ENCODE results near the gene CDCA8. TPM values are rescaled to one million over a fixed set of nuclear protein-coding genes. Genes with fewer than 3 reads are reported as not detected.
"Not testable (repeated sequence)": the region's sequence is repeated elsewhere in the genome, so short reads cannot be mapped to it uniquely, and the experiment has no call there.

Gene CDCA8
- total RNA-seq, 2 experiments from 2014 or later, result 73.6 to 78.6 TPM

GRCh38 chr1:37677143-37677439, 15.2 kb upstream of the CDCA8 start:
- CTCF ChIA-PET, result interaction anchor here (0.5 to 1.6 kb wide), 3 partner anchors 8 to 190 kb away, joined by 3 to 4 read pairs (median 3); no protein-coding TSS in a partner anchor
- no peaks in the 10 kb centered on the region for H3K9me3 Mint-ChIP-seq
- peaks cover 19% of the 10 kb centered on the region for H3K4me1 Mint-ChIP-seq (ENCODE audit: low read depth)
- H3K36me3 Mint-ChIP-seq (ENCODE audit: low read depth), result peaks cover 5% of the 10 kb centered on the region
- intact Hi-C loops (cut with micrococcal nuclease), result no loop called here
- no peak overlapping the region for H3K4me3 Mint-ChIP-seq
- no peak overlapping the region for H3K27ac Mint-ChIP-seq
- no peaks in the 10 kb centered on the region for H3K27me3 Mint-ChIP-seq (ENCODE audit: low read depth)
- DNase-seq, result no peak

GRCh38 chr1:37677808-37678207, 14.5 kb upstream of the CDCA8 start:
- Mint-ChIP-seq H3K9me3 (no peaks in the 10 kb centered on the region), H3K4me3 (no peak overlapping the region), H3K27ac (no peak overlapping the region), H3K36me3 (ENCODE audit: low read depth) (peaks cover 9% of the 10 kb centered on the region), H3K4me1 (ENCODE audit: low read depth) (peaks cover 17% of the 10 kb centered on the region), H3K27me3 (ENCODE audit: low read depth) (no peaks in the 10 kb centered on the region)
- intact Hi-C loops (cut with micrococcal nuclease), result no loop called here
- DNase-seq, result no peak
- CTCF ChIA-PET, result interaction anchor here (0.5 to 1.8 kb wide), 4 partner anchors 21 to 82 kb away, joined by 3 to 9 read pairs (median 4); partner anchors contain the start of gene GNL2

DNA sequence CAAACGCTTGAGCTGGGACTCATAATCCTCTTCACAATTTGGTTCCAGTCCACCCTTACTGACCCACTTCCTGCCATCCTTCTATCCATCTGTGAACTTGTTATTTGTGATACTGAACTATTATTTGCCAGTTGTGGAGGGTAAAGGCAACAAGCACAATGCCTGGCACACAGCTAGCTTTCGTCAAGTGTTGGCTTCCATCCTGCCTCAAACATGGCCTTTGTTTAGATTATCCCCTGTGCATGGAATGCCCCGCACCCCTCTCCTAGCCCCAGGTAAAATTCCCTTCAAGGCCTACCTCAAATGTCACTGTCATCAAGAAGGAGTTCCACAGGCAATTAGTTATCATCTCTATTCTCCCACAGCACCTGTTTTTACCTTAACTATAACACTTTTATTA, 11.4 kb upstream of the CDCA8 start:
- no peak overlapping the region for H3K4me3 Mint-ChIP-seq
- intact Hi-C loops (cut with micrococcal nuclease), result loop anchor here (5.0 kb wide), 1 partner anchor 194 kb away; no protein-coding TSS in a partner anchor
- peaks cover 3% of the 10 kb centered on the region for H3K4me1 Mint-ChIP-seq (ENCODE audit: low read depth)
- H3K27ac Mint-ChIP-seq, result no peak overlapping the region
- DNase-seq, result no peak
- peaks cover 17% of the 10 kb centered on the region for H3K36me3 Mint-ChIP-seq (ENCODE audit: low read depth)
- CTCF ChIA-PET, result interaction anchor here (0.9 to 6.2 kb wide), 11 partner anchors 9 to 224 kb away, joined by 3 to 85 read pairs (median 4); partner anchors contain the start of genes MEAF6 and SNIP1
- H3K27me3 Mint-ChIP-seq (ENCODE audit: low read depth), result no peaks in the 10 kb centered on the region
- no peaks in the 10 kb centered on the region for H3K9me3 Mint-ChIP-seq

- CTCF ChIA-PET, result interaction anchor here (0.6 to 6.2 kb wide), 24 partner anchors 9 to 308 kb away, joined by 3 to 85 read pairs (median 4); partner anchors contain the start of gene MEAF6
- Mint-ChIP-seq H3K27me3 (ENCODE audit: low read depth) (no peaks in the 10 kb centered on the region), H3K9me3 (no peaks in the 10 kb centered on the region), H3K4me1 (ENCODE audit: low read depth) (peaks cover 3% of the 10 kb centered on the region), H3K4me3 (no peak overlapping the region), H3K27ac (no peak overlapping the region), H3K36me3 (ENCODE audit: low read depth) (peaks cover 21% of the 10 kb centered on the region)
- peak; percentile 91 for DNase-seq
- intact Hi-C loops (cut with micrococcal nuclease), result loop anchor here (1.0 to 5.0 kb wide), 5 partner anchors 79 to 228 kb away; partner anchors contain the start of gene GNL2
These were observed 9.9 kb upstream of the CDCA8 start for GRCh38 chr1:37682334-37682987.

DNA sequence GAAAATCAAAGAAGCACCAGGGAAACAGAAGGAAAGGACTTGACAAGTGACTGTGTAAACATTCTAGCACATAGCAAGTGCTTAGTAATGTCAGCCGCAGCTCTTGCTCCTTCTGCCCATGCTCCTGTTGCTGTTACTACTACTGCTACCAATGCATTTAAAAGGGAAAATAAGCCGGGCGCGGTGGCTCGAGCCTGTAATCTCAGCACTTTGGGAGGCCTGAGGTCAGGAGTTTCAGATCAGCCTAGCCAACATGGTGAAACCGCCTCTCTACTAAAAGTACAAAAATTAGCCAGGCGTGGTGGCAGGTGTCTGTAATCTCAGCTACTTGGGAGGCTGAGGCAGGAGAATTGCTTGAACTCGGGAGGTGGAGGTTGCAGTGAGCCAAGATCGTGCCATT, 8.1 kb upstream of the CDCA8 start:
- H3K27ac Mint-ChIP-seq; DNase-seq; H3K27me3 Mint-ChIP-seq (ENCODE audit: low read depth); H3K4me3 Mint-ChIP-seq; H3K9me3 Mint-ChIP-seq: not testable (repeated sequence)
- intact Hi-C loops (cut with micrococcal nuclease), result loop anchor here (5.0 kb wide), 1 partner anchor 197 kb away; no protein-coding TSS in a partner anchor
- CTCF ChIA-PET, result interaction anchor here (0.6 to 6.2 kb wide), 11 partner anchors 8 to 235 kb away, joined by 3 to 85 read pairs (median 4); partner anchors contain the start of genes MEAF6 and MTF1
- Mint-ChIP-seq H3K4me1 (ENCODE audit: low read depth) (peaks cover 18% of the 10 kb centered on the region), H3K36me3 (ENCODE audit: low read depth) (peaks cover 29% of the 10 kb centered on the region)

- Mint-ChIP-seq H3K36me3 (ENCODE audit: low read depth) (peaks cover 35% of the 10 kb centered on the region), H3K4me3 (no peak overlapping the region), H3K9me3 (no peaks in the 10 kb centered on the region), H3K4me1 (ENCODE audit: low read depth) (peaks cover 27% of the 10 kb centered on the region), H3K27me3 (ENCODE audit: low read depth) (no peaks in the 10 kb centered on the region), H3K27ac (no peak overlapping the region)
- no peak for DNase-seq
- CTCF ChIA-PET, result interaction anchor here (1.9 to 6.2 kb wide), 2 partner anchors 9 to 84 kb away, joined by 4 to 85 read pairs; no protein-coding TSS in a partner anchor
- intact Hi-C loops (cut with micrococcal nuclease), result no loop called here
These were observed 6.6 kb upstream of the CDCA8 start for GRCh38 chr1:37685722-37686121.

- DNase-seq; intact Hi-C loops (cut with micrococcal nuclease); H3K9me3 Mint-ChIP-seq; H3K27me3 Mint-ChIP-seq (ENCODE audit: low read depth); H3K4me3 Mint-ChIP-seq: not testable (repeated sequence)
- CTCF ChIA-PET, result interaction anchor here (0.6 to 1.0 kb wide), 2 partner anchors 14 to 934 kb away, joined by 3 read pairs; no protein-coding TSS in a partner anchor
- Mint-ChIP-seq H3K36me3 (ENCODE audit: low read depth) (peaks cover 29% of the 10 kb centered on the region), H3K4me1 (ENCODE audit: low read depth) (peaks cover 34% of the 10 kb centered on the region), H3K27ac (peak overlapping the region; percentile 28)
These were observed 4.6 kb upstream of the CDCA8 start for GRCh38 chr1:37687764-37688163.

GRCh38 chr1:37688926-37689325, 3.4 kb upstream of the CDCA8 start:
- peaks cover 27% of the 10 kb centered on the region for H3K36me3 Mint-ChIP-seq (ENCODE audit: low read depth)
- H3K27me3 Mint-ChIP-seq (ENCODE audit: low read depth), result no peaks in the 10 kb centered on the region
- H3K27ac Mint-ChIP-seq, result no peak overlapping the region
- intact Hi-C loops (cut with micrococcal nuclease), result no loop called here
- H3K4me3 Mint-ChIP-seq, result peak overlapping the region; percentile 97
- DNase-seq, result no peak
- CTCF ChIA-PET, result interaction anchor here (0.7 to 1.3 kb wide), 5 partner anchors 11 to 201 kb away, joined by 3 to 4 read pairs (median 3); no protein-coding TSS in a partner anchor
- peaks cover 35% of the 10 kb centered on the region for H3K4me1 Mint-ChIP-seq (ENCODE audit: low read depth)
- H3K9me3 Mint-ChIP-seq, result no peaks in the 10 kb centered on the region

DNA sequence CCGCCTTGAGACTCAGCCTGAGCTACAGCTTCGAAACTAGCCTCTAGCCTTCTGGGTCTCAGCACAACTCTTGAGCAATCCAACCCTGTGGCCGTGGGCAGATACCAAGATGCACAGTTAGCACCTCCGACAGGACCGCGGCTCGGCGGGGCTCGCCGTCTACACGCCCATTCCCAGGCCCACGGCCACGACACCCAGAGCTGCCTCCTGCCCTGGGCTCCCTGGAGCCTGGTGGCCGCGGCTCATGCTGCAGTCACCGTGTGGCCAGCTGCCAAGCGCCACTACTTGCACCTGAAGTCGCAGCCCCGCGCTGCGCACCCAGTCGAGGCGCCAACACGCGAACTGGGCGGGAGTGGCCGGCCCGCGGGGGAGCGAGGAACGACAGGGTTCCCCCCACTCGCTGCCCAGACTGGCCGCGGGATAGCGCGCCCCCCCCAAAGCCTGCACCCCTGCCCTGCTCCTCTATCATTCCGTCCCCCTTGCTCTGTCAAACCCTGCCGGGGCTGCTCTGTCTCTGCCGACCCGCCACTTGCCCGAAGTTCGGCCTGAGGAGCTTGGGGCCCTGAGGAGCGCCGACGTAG, 729 bp upstream of the CDCA8 start:
- Mint-ChIP-seq H3K36me3 (ENCODE audit: low read depth) (peaks cover 35% of the 10 kb centered on the region), H3K4me1 (ENCODE audit: low read depth) (peaks cover 35% of the 10 kb centered on the region), H3K27ac (peak overlapping the region; percentile 87), H3K4me3 (peak overlapping the region; percentile 97), H3K9me3 (no peaks in the 10 kb centered on the region), H3K27me3 (ENCODE audit: low read depth) (no peaks in the 10 kb centered on the region)
- peak; percentile 41 for DNase-seq
- CTCF ChIA-PET, result interaction anchor here (0.6 to 1.9 kb wide), 4 partner anchors 9 to 1542 kb away, joined by 3 to 7 read pairs (median 3); no protein-coding TSS in a partner anchor
- intact Hi-C loops (cut with micrococcal nuclease), result loop anchor here (1.0 to 10.0 kb wide), 15 partner anchors 17 to 1503 kb away; partner anchors contain the start of genes MRPS15, MTF1, RRAGC and SF3A3

- Mint-ChIP-seq H3K9me3 (no peaks in the 10 kb centered on the region), H3K36me3 (ENCODE audit: low read depth) (peaks cover 34% of the 10 kb centered on the region), H3K4me1 (ENCODE audit: low read depth) (peaks cover 33% of the 10 kb centered on the region), H3K27me3 (ENCODE audit: low read depth) (no peaks in the 10 kb centered on the region), H3K27ac (peak overlapping the region; percentile 86), H3K4me3 (peak overlapping the region; percentile 97)
- DNase-seq, result peak; percentile 52
- intact Hi-C loops (cut with micrococcal nuclease), result loop anchor here (1.0 to 10.0 kb wide), 14 partner anchors 19 to 1502 kb away; partner anchors contain the start of genes MRPS15, MTF1, RRAGC and SF3A3
- CTCF ChIA-PET, result interaction anchor here (0.7 to 1.0 kb wide), 2 partner anchors 90 to 205 kb away, joined by 3 read pairs; no protein-coding TSS in a partner anchor
These were observed 489 bp downstream of the CDCA8 start for GRCh38 chr1:37692834-37693175.

DNA sequence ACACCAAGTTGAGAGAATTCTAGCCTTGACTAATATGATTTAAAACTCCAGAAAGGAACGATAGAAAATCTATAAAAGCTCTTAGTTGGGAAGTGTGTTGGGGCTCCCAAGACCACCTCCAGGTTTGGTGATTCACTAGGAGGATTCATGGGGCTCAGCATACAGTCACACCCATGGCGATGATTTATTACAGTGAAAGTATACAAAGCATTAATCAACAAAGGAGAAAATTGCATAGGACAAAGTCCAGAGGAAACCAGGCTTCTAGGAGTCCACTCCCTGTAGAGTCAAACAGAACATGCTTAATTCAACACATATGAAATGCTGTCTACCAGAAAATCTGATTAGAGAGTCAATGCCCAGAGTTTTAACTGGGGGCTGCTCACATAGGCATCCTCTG, 4.8 kb downstream of the CDCA8 start:
- no peak for DNase-seq
- CTCF ChIA-PET, result interaction anchor here (1.6 kb wide), 1 partner anchor 14 kb away, joined by 7 read pairs; no protein-coding TSS in a partner anchor
- Mint-ChIP-seq H3K9me3 (no peaks in the 10 kb centered on the region), H3K27ac (no peak overlapping the region), H3K36me3 (ENCODE audit: low read depth) (peaks cover 51% of the 10 kb centered on the region), H3K4me1 (ENCODE audit: low read depth) (peaks cover 11% of the 10 kb centered on the region), H3K4me3 (no peak overlapping the region), H3K27me3 (ENCODE audit: low read depth) (no peaks in the 10 kb centered on the region)
- intact Hi-C loops (cut with micrococcal nuclease), result loop anchor here (10.0 kb wide), 1 partner anchor 1498 kb away; no protein-coding TSS in a partner anchor

GRCh38 chr1:37697737-37698136, 5.4 kb downstream of the CDCA8 start:
- Mint-ChIP-seq H3K36me3 (ENCODE audit: low read depth) (peaks cover 57% of the 10 kb centered on the region), H3K27ac (no peak overlapping the region), H3K9me3 (no peaks in the 10 kb centered on the region), H3K27me3 (ENCODE audit: low read depth) (no peaks in the 10 kb centered on the region), H3K4me3 (no peak overlapping the region), H3K4me1 (ENCODE audit: low read depth) (peaks cover 10% of the 10 kb centered on the region)
- CTCF ChIA-PET, result no interaction called here
- DNase-seq, result no peak
- intact Hi-C loops (cut with micrococcal nuclease), result loop anchor here (10.0 kb wide), 1 partner anchor 1497 kb away; no protein-coding TSS in a partner anchor
